ENCODE measurements around the gene ZNF605. TPM values are rescaled to one million over a fixed set of nuclear protein-coding genes. Genes with fewer than 3 reads are reported as not detected.

Gene ZNF605
- total and polyA plus RNA-seq, 9 of the 15 experiments (the other 6 are each of a cell fraction or from before 2014, with no cell fraction given): 0.45 to 1.1 (median 0.68) TPM

DNA sequence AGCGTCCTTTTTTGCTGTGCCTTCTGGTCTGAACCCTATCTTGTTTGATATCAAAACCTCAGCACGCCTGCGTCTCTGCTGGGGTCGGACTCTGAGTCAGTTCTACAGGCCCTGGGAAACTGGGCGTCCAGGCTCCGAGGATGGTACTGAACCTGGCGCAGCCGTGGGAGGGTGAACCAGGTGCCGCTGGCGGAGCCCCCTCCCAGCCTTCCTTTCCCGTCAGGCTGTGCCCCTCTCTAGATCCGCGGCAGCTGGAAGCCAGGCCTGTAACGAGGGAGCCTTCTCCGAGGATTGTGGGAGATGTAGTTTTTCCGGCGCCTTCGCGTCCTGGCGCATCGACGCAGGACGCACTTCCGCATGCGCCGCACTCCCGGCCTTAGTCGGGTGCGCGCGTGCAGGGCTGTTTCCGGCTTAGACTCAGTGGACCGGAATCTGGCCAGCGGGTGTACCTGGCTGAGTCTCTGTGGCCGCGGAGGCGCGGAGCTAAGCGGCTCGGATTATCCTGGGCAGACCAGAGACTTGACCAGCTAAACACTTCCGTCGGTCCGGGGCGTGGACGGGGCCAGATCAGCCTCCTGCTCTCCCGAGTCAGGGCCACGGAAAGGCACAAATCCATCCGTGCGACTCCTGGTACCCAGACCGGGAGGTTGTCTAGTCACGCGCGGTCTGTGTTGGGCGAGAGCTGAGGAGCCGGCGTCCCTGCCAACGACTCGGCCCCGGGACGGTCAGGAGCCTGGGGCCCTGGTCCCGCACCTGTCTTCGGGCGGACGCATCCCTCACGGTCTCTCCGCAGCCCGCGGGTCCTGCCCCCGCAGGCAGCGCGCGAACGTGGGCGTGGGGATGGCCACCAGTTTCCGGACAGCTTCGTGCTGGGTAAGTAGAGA, 30.1 kb upstream of the ZNF605 start, which contains the start of gene ZNF26 (continued):
- peak in 1 of 2 experiments; percentile 44; a peak in 1 of 4 replicates for TF ChIP-seq RCOR1 (IDR thresholded peaks at IDR 0.05; ENCODE audit: borderline replicate concordance in 1 of 2, low read depth in 2 of 2, low read length in 2 of 2)
- peak; percentile 98 for TF ChIP-seq ZBTB40 (IDR thresholded peaks at IDR 0.05)
- no peak for TF ChIP-seq ZBTB40 (CRISPR knock-in tag; IDR thresholded peaks at IDR 0.05)
- no peak for TF ChIP-seq ZNF274 (IDR thresholded peaks at IDR 0.05; ENCODE audit: borderline replicate concordance, low read depth, low read length)
- TF ChIP-seq, protein P1, sequence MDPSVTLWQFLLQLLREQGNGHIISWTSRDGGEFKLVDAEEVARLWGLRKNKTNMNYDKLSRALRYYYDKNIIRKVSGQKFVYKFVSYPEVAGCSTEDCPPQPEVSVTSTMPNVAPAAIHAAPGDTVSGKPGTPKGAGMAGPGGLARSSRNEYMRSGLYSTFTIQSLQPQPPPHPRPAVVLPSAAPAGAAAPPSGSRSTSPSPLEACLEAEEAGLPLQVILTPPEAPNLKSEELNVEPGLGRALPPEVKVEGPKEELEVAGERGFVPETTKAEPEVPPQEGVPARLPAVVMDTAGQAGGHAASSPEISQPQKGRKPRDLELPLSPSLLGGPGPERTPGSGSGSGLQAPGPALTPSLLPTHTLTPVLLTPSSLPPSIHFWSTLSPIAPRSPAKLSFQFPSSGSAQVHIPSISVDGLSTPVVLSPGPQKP (CRISPR knock-in tag; IDR thresholded peaks at IDR 0.05): no peak
- no peak for TF ChIP-seq RAD51 (IDR thresholded peaks at IDR 0.05; ENCODE audit: borderline replicate concordance, low read depth)
- TF ChIP-seq POLR3A (IDR thresholded peaks at IDR 0.05; ENCODE audit: borderline replicate concordance, extremely low read depth, insufficient read depth, insufficient read length): no peak
- TF ChIP-seq ZNF175 (CRISPR knock-in tag; IDR thresholded peaks at IDR 0.05; ENCODE audit: low read depth): no peak
- no peak for TF ChIP-seq ZNF253 (CRISPR knock-in tag; conservative IDR thresholded peaks at IDR 0.05)
- TF ChIP-seq TAF7 (tag; IDR thresholded peaks at IDR 0.05): no peak
- no peak for TF ChIP-seq RB1 (IDR thresholded peaks at IDR 0.05; ENCODE audit: low read depth)
- TF ChIP-seq ZNF121 (CRISPR knock-in tag; conservative IDR thresholded peaks at IDR 0.05): no peak
- TF ChIP-seq ZNF589 (CRISPR knock-in tag; IDR thresholded peaks at IDR 0.05; ENCODE audit: low read depth): peak; percentile 78; the same call in 1 of the 2 replicates
- TF ChIP-seq CHD1 (IDR thresholded peaks at IDR 0.05; ENCODE audit: low read length): no peak
- TF ChIP-seq HMG20B (CRISPR knock-in tag; IDR thresholded peaks at IDR 0.05): no peak
- 0 out of 2 replicates have a peak, but pooled peaks have one; percentile 18 for TF ChIP-seq RUNX1 (IDR thresholded peaks at IDR 0.05; ENCODE audit: low read depth)
- no peak for TF ChIP-seq TEAD4 (IDR thresholded peaks at IDR 0.05; ENCODE audit: low read length)
- 0 out of 2 replicates have a peak, but pooled peaks have one; percentile 13 for TF ChIP-seq TEAD4 (CRISPR knock-in tag; IDR thresholded peaks at IDR 0.05; ENCODE audit: borderline replicate concordance)
